GM15510 (cell line): ENCODE results near the gene SHF.

Experiments used
- POLR2A ChIP-seq: IDR thresholded peaks from 3 replicates; pipeline ENCODE4 v1.6.1; 2011; ENCODE audit warnings: borderline replicate concordance; ENCODE audit not compliant: insufficient read length; ENCODE audit errors: extremely low read depth

Gene SHF

GRCh38 chr15:45201869-45202268, 14.1 kb upstream of the SHF start:
- no peak for TF ChIP-seq POLR2A

- no peak for TF ChIP-seq POLR2A
Measured at GRCh38 chr15:45201557-45201859, 13.7 kb upstream of the SHF start.

- no peak for TF ChIP-seq POLR2A
Measured at GRCh38 chr15:45200799-45201556, 13.2 kb upstream of the SHF start.

GRCh38 chr15:45200001-45200798, 12.4 kb upstream of the SHF start:
- TF ChIP-seq POLR2A = peak; percentile 82

- no peak for TF ChIP-seq POLR2A
Measured at GRCh38 chr15:45199136-45199810, 11.5 kb upstream of the SHF start.

- peak; percentile 82 for TF ChIP-seq POLR2A
Measured at GRCh38 chr15:45198337-45199135, 10.8 kb upstream of the SHF start.

- TF ChIP-seq POLR2A = no peak
Measured at GRCh38 chr15:45197512-45197911, 9.7 kb upstream of the SHF start.

GRCh38 chr15:45187578-45187893, 230 bp downstream of the SHF start:
- no peak for TF ChIP-seq POLR2A

- no peak for TF ChIP-seq POLR2A
Measured at GRCh38 chr15:45186771-45187577, 792 bp downstream of the SHF start.

GRCh38 chr15:45185903-45186770, 1.6 kb downstream of the SHF start:
- TF ChIP-seq POLR2A = no peak

GRCh38 chr15:45185069-45185779, 2.5 kb downstream of the SHF start:
- TF ChIP-seq POLR2A = no peak

GRCh38 chr15:45184562-45185041, 3.2 kb downstream of the SHF start:
- no peak for TF ChIP-seq POLR2A

GRCh38 chr15:45183511-45183910, 4.3 kb downstream of the SHF start:
- no peak for TF ChIP-seq POLR2A

GRCh38 chr15:45182996-45183395, 4.8 kb downstream of the SHF start:
- TF ChIP-seq POLR2A = no peak
